Kidney (tissue), 14 donors: Measurements from ENCODE around the gene COL15A1. TPM values are rescaled to one million over a fixed set of nuclear protein-coding genes. Genes with fewer than 3 reads are reported as not detected.

Experiments used
- DNase-seq, 5 donors: peaks; one replicate each; pipeline ENCODE4 v3.0.0-alpha.2; 2013 to 2020
- FAIRE-seq: peaks from 2 replicates; lab custom pipeline; 2012; peaks lifted over from hg19 to GRCh38; lab: Jason Lieb, UNC
- H3K27ac ChIP-seq, 2 donors: one replicate each; pipeline ENCODE4 v1.7.0; 2013; ENCODE audit warnings: low read depth in 2 of 2, low read length in 2 of 2, inconsistent platforms in 1 of 2
- H3K27me3 ChIP-seq: one replicate; pipeline ENCODE4 v1.7.1; 2013; ENCODE audit warnings: low read length, inconsistent platforms; ENCODE audit not compliant: control insufficient read depth, insufficient read depth
- H3K36me3 ChIP-seq, 3 donors: one replicate each; pipeline versions ENCODE4 v1.7.0 to v1.7.1; 2013; ENCODE audit warnings: low read length in 3 of 3, control low read depth in 1 of 3, inconsistent platforms in 1 of 3; ENCODE audit not compliant: insufficient read depth in 3 of 3, control insufficient read depth in 2 of 3
- H3K4me1 ChIP-seq, 3 donors: one replicate each; pipeline versions ENCODE4 v1.7.0 to v1.7.1; 2013; ENCODE audit warnings: low read length in 3 of 3, inconsistent platforms in 1 of 3, low read depth in 1 of 3; ENCODE audit not compliant: control insufficient read depth in 2 of 3, insufficient read depth in 2 of 3
- H3K4me3 ChIP-seq, 3 donors: one replicate each; pipeline versions ENCODE4 v1.7.0 to v1.8.1; 2013; ENCODE audit warnings: low read length in 3 of 3, control low read depth in 1 of 3, inconsistent platforms in 1 of 3
- H3K9ac ChIP-seq, 3 donors: one replicate each; pipeline versions ENCODE4 v1.7.0 to v1.7.1; 2013; ENCODE audit warnings: low read length in 3 of 3, control low read depth in 1 of 3, inconsistent platforms in 1 of 3
- H3K9me3 ChIP-seq, 3 donors: one replicate each; pipeline versions ENCODE4 v1.7.0 to v1.7.1; 2013; ENCODE audit warnings: low read length in 3 of 3, control low read depth in 1 of 3, inconsistent platforms in 1 of 3; ENCODE audit not compliant: control insufficient read depth in 2 of 3, insufficient read depth in 1 of 3
- intact Hi-C: fragments of 100-400 bp; cut with DNase I; formaldehyde crosslinking; loops from one replicate; pipeline ENCODE4 v1.11.1; 2022
- polyA plus RNA-seq: library from polyadenylated mRNA; stranded (reverse); fragments of 350-450 nt; fragmentation: Illumina TruSeq; extraction: RNeasy Lipid Tissue Mini Kit (QIAGEN cat#74804); gene quantifications from one replicate; pipeline ENCODE4 v1.2.3, GENCODE V29; 2014; ENCODE audit warnings: low read depth, low replicate concordance; ENCODE audit not compliant: insufficient read depth
- total RNA-seq: library from RNA; stranded (reverse); fragmentation: NEBNext Ultra II Directional; extraction: Animal tissue kit (Norgen Biotek cat#: 25700); gene quantifications from one replicate; pipeline ENCODE4 v1.2.1, GENCODE V29; 2021
- TF ChIP-seq, protein P1 (sequence below): IDR thresholded peaks from 3 replicates; pipeline ENCODE4 v1.5.1; 2012; ENCODE audit warnings: mild to moderate bottlenecking, moderate library complexity, borderline replicate concordance; ENCODE audit not compliant: insufficient read depth; ENCODE audit errors: extremely low read depth
- donor health status: control.
- donor health status: control.
- donor health status: control.
- donor health status: control.
- donor health status: control.
- donor health status: DM: yes; HTN: yes; CAD: no.
- donor health status: Normal renal cell carcinoma (clear cell type).

COL15A1 gene
- total and polyA plus RNA-seq, 2 donors from 2014 or later, result 4.7 to 42.0 TPM

GRCh38 chr9:99063522-99063921 is 119.8 kb downstream of the COL15A1 start:
- Histone ChIP-seq H3K36me3 (no peaks in the 10 kb centered on the region), H3K9me3 (no peaks in the 10 kb centered on the region), H3K4me1 (no peaks in the 10 kb centered on the region), H3K4me3 (no peak overlapping the region), H3K9ac (no peak overlapping the region), H3K27me3 (no peaks in the 10 kb centered on the region), H3K27ac (no peak overlapping the region)
- FAIRE-seq (no peak), DNase-seq (no peak)
- TF ChIP-seq, protein P1, sequence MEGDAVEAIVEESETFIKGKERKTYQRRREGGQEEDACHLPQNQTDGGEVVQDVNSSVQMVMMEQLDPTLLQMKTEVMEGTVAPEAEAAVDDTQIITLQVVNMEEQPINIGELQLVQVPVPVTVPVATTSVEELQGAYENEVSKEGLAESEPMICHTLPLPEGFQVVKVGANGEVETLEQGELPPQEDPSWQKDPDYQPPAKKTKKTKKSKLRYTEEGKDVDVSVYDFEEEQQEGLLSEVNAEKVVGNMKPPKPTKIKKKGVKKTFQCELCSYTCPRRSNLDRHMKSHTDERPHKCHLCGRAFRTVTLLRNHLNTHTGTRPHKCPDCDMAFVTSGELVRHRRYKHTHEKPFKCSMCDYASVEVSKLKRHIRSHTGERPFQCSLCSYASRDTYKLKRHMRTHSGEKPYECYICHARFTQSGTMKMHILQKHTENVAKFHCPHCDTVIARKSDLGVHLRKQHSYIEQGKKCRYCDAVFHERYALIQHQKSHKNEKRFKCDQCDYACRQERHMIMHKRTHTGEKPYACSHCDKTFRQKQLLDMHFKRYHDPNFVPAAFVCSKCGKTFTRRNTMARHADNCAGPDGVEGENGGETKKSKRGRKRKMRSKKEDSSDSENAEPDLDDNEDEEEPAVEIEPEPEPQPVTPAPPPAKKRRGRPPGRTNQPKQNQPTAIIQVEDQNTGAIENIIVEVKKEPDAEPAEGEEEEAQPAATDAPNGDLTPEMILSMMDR, result no peak
- intact Hi-C loops, result no loop called here

DNA sequence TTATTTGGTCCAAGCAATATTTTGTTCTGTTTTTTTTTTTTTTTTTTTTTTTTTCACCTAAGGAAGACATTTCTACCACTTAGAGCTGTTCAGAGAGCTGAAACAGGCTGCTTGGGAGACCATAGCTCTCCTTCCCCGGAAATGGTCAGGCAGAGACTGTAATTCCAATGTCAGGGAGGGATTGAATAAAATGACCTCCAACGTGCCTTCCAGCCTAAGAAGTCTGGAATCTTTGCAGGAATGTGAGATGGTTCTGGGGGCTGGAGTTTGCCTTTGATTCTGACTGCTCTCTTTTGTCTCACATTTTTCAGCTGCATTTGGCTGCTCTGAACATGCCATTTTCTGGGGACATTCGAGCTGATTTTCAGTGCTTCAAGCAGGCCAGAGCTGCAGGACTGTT is 122.9 kb downstream of the COL15A1 start:
- H3K9me3 ChIP-seq, result no peaks in the 10 kb centered on the region
- TF ChIP-seq, protein P1, result no peak
- no peak overlapping the region for H3K9ac ChIP-seq
- H3K36me3 ChIP-seq, result no peaks in the 10 kb centered on the region
- no peak overlapping the region for H3K4me3 ChIP-seq
- no peak overlapping the region for H3K27ac ChIP-seq
- H3K27me3 ChIP-seq, result no peaks in the 10 kb centered on the region
- intact Hi-C loops, result no loop called here
- no peaks in the 10 kb centered on the region for H3K4me1 ChIP-seq
- FAIRE-seq (no peak), DNase-seq (no peak)

- no peaks in the 10 kb centered on the region for H3K36me3 ChIP-seq
- intact Hi-C loops, result no loop called here
- no peaks in the 10 kb centered on the region for H3K9me3 ChIP-seq
- no peak overlapping the region for H3K9ac ChIP-seq
- no peak overlapping the region for H3K4me3 ChIP-seq
- no peaks in the 10 kb centered on the region for H3K27me3 ChIP-seq
- FAIRE-seq, result no peak
- no peak for DNase-seq
- H3K27ac ChIP-seq, result no peak overlapping the region
- TF ChIP-seq, protein P1, result no peak
- no peaks in the 10 kb centered on the region for H3K4me1 ChIP-seq
These were observed 125.4 kb downstream of the COL15A1 start for GRCh38 chr9:99069075-99069474.

- Histone ChIP-seq H3K27me3 (no peaks in the 10 kb centered on the region), H3K4me1 (no peaks in the 10 kb centered on the region), H3K36me3 (no peaks in the 10 kb centered on the region), H3K4me3 (no peak overlapping the region), H3K9me3 (no peaks in the 10 kb centered on the region), H3K9ac (no peak overlapping the region), H3K27ac (no peak overlapping the region)
- no peak for FAIRE-seq
- intact Hi-C loops, result no loop called here
- DNase-seq, result no peak
- TF ChIP-seq, protein P1, result no peak
These were observed 125.8 kb downstream of the COL15A1 start for GRCh38 chr9:99069546-99069945.
